Right forelimb (tissue), 1 donor: ENCODE data around the gene RGS21.

Source experiments
- DNase-seq: peaks from one replicate; pipeline ENCODE4 v3.0.0-alpha.2; 2018

The RGS21 gene

DNA sequence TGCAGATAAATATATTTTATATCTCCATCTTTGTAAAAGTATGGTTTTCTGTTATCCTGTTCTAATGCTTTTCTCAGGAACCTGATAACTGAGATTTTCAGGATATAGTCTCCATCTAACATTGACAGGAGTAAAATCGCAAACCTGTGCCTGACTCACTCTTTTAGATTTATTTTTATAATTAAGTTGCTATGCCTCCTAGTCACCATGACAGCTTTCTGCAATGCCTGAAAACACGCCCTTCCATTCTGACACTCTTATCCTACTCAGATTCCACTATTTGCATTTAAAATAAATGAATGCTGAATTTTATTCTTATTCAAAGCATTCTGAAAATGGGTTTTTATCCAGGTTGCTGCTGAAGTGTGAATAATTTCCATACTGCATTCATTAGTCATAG, 62.8 kb downstream of the RGS21 start:
- no peak for DNase-seq

DNA sequence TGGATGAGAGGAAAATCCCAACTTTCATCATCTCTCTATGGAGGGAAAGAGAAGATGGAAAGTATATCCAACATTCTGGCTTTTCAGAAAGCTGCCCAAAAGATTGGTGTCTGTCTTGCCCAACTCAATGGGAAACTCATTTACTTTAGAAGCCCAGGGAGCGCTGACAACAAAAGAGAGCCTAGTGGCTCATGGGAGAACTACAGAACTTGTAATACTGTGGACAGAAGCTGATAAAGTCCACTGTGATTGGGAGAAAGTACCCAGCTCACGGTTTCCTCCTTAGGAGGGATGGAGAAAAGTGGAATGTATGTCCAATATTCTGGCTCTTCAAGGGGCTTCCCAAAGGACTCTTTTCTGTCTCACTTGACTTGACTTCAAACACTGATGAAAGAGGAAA, 66.0 kb downstream of the RGS21 start:
- DNase-seq = no peak

DNA sequence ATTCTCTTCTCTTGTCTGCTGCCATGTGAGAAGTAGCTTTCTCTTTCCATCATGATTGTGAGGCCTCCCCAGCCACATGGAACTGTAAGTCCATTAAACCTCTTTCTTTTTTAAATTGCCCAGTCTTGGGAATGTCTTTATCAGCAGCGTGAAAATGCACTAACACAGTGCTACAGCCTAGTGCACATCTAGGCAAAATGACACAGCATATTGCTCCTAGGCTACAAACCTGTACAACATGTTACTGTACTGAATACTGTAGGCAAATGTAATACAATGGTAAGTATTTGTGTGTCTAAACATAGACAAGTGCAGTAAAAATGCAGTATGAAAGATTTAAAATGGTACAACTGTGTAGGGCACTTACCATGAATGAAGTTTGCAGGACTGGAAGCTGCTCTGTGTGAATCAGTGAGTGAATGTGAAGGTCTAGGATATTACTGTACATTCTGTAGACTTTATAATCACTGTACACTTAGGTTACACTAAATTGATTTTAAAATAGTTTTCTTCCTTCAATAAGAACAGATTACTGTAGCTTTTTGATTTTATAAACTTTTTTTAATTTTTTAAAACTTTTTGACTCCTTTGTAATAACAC, 69.4 kb downstream of the RGS21 start:
- DNase-seq = no peak

DNA sequence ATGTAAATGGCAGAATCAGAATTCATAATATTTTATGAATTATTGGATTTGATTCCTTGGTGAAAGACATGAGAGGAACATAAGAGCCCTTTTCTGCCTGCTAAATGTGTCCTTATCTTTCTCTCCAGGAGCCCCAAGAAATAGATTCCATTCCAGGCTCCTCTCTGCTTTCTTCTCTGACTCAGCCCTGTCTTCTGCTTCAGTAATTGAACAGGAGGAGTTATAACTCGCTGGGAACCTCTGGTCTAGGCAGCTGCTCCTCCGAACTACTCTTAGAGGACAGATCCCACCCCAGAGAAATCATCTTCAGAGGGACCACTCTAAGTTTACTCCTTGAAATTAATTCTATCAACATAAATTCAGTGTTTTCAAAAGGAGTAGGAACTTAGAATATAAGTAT, 78.4 kb downstream of the RGS21 start:
- no peak for DNase-seq

DNA sequence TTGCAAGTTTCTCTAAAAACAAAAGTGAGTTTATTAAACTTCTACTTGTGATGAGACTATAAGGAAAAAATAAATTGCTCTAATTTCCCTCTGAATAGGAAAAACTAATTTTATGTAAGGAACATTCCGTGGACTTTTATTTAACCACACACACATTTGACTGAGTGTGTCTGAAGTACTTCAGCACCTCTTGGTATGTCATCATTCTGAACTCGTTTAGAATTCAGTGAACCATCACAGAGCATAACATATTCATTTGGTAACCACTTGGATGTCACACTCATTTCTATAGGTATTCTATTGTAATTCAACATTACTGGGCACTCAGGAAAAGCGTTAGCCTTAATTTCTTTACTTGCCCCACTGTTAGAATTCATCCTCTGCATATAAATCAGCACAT, 79.1 kb downstream of the RGS21 start:
- no peak for DNase-seq

DNA sequence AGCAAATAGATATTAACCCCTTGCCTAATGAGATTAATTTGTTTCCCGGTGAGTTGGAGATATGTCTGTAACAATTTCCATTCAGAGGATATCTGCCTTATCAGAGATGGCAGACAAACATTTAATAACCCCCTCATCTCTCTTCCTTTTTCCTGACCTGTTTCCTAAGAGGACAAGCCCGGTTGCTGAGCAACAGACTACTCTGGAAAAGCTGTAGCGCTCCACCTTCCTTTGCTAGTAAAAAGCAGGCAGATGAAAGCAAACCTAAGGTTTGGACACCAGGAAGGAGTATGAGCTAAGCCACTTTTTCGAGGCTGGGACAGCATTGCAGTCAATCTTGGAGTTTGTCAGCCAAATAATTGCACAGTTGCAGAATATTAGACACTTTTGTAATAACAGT, 82.4 kb downstream of the RGS21 start:
- no peak for DNase-seq

DNA sequence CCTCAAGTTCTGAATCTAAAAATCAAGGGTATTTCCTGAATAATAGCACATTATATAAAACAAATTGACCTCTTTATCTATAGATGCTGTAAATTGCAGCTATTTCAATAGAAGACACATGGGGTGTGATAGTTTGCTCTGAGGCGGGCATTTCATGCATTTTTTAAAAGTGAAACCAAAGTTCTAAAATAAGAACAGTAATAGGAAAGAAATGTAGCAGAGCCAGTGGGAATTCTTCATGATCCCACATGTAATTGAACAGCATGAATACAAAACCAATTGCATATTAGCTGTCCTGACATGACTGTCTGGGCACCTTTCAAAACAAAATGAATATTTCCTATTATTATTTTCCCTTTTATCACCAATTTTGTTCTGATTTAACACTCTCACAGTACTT, 85.0 kb downstream of the RGS21 start:
- no peak for DNase-seq

DNA sequence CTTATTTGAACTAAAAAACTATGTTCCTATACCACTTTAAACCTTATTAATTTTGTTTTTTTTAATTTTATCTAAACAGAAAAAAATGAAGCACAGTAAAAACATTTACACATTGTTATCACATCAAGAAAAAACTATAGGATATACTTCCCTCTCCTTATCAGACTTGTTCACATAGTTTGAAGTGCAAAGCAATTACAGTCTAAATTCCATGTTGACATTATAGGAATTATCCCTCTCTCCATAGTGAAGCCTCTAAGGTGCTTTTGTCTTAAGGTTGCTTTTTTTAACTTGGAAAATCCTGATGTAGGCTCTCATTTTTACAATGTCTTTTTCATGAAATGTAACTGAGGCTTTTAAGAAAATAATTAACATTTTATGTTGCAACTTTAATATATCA, 85.8 kb downstream of the RGS21 start:
- no peak for DNase-seq

DNA sequence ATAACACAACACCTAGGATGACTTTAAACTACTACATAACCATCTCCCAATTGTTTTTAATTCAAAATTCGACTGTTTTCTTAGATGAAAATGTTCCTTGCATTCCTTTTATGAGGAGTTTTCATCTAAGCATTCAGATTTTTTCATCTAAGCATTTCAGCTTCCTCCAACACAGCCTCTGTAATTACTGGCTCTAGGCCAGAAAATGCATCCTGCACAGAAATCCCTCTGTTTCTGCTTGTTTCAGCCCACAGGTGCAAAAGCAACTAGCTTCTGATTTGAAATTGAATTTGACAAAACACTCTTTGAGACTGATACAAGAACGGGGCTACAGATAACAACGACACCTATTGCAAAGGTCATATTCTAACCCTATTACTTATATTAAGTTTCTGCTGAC, 90.4 kb downstream of the RGS21 start:
- DNase-seq = no peak
